ENCODE measurements around the gene TCF20. TPM values are rescaled to one million over a fixed set of nuclear protein-coding genes. Genes with fewer than 3 reads are reported as not detected.

Gene TCF20
- total RNA-seq, 3 donors from 2014 or later (not counting 1 experiment from before 2014, with no cell fraction given), result 57.8 to 70.8 (median 69.1) TPM

GRCh38 chr22:42286205-42286604 is 15.8 kb upstream of the TCF20 start:
- H3K4me3 Mint-ChIP-seq, result peak overlapping the region; percentile 45
- no peaks in the 10 kb centered on the region for H3K9me3 Mint-ChIP-seq
- no peaks in the 10 kb centered on the region for H3K36me3 Mint-ChIP-seq
- DNase-seq (peak in 1 of 2 donors; percentile 71), ATAC-seq (peak in 2 of 3 donors; percentile 32 to 43)
- H3K27me3 ChIP-seq (ENCODE audit: control insufficient read depth, insufficient read depth, low read length), result peaks cover 28% of the 10 kb centered on the region
- no peaks in the 10 kb centered on the region for H3K9me3 ChIP-seq (ENCODE audit: control insufficient read depth, insufficient read depth, low read length)
- no peak for TF ChIP-seq CTCF (IDR thresholded peaks at IDR 0.05)
- peaks cover 43% of the 10 kb centered on the region for H3K4me1 ChIP-seq (ENCODE audit: control insufficient read depth, insufficient read depth, low read length)
- intact Hi-C loops (cut with micrococcal nuclease), result no loop called here
- H3K27ac Mint-ChIP-seq, result peak overlapping the region in 1 of 2 donors; percentile 40
- peaks cover 15 to 33% of the 10 kb centered on the region in 2 donors for H3K4me1 Mint-ChIP-seq
- no peak overlapping the region for H3K27ac ChIP-seq (ENCODE audit: low read length)
- no peak overlapping the region for H3K4me3 ChIP-seq (ENCODE audit: low read length)
- no peaks in the 10 kb centered on the region for H3K36me3 ChIP-seq (ENCODE audit: control insufficient read depth, insufficient read depth, low read length)
- 75% methylated on average over 3 of the region's 3 CpGs for WGBS (ENCODE audit: insufficient coverage)
- H3K27me3 Mint-ChIP-seq (ENCODE audit: low read depth in 2 of 2), result peaks cover 16 to 24% of the 10 kb centered on the region in 2 donors

- no peaks in the 10 kb centered on the region for H3K9me3 Mint-ChIP-seq
- intact Hi-C loops (cut with micrococcal nuclease), result no loop called here
- ATAC-seq, result no peak
Measured at GRCh38 chr22:42285604-42286003, 15.2 kb upstream of the TCF20 start.

GRCh38 chr22:42284643-42285181 is 14.3 kb upstream of the TCF20 start:
- Histone ChIP-seq H3K9me3 (ENCODE audit: control insufficient read depth, insufficient read depth, low read length) (no peaks in the 10 kb centered on the region), H3K4me3 (ENCODE audit: low read length) (no peak overlapping the region), H3K36me3 (ENCODE audit: control insufficient read depth, insufficient read depth, low read length) (no peaks in the 10 kb centered on the region), H3K27ac (ENCODE audit: low read length) (no peak overlapping the region), H3K27me3 (ENCODE audit: control insufficient read depth, insufficient read depth, low read length) (peaks cover 31% of the 10 kb centered on the region), H3K4me1 (ENCODE audit: control insufficient read depth, insufficient read depth, low read length) (peaks cover 43% of the 10 kb centered on the region)
- no peaks in the 10 kb centered on the region for H3K36me3 Mint-ChIP-seq
- H3K9me3 Mint-ChIP-seq, result no peaks in the 10 kb centered on the region
- no peak for TF ChIP-seq CTCF (IDR thresholded peaks at IDR 0.05)
- intact Hi-C loops (cut with micrococcal nuclease), result no loop called here
- H3K27ac Mint-ChIP-seq, result no peak overlapping the region
- H3K4me3 Mint-ChIP-seq, result no peak overlapping the region
- H3K27me3 Mint-ChIP-seq (ENCODE audit: low read depth in 2 of 2), result peaks cover 18 to 30% of the 10 kb centered on the region in 2 donors
- WGBS (ENCODE audit: insufficient coverage), result 94% methylated on average over 14 of the region's 14 CpGs
- DNase-seq (no peak), ATAC-seq (no peak)
- peaks cover 15 to 33% of the 10 kb centered on the region in 2 donors for H3K4me1 Mint-ChIP-seq

More at GRCh38 chr22:42285604-42286003, 15.2 kb upstream of the TCF20 start:
- TF ChIP-seq CTCF (IDR thresholded peaks at IDR 0.05), result no peak
- Histone ChIP-seq H3K36me3 (ENCODE audit: control insufficient read depth, insufficient read depth, low read length) (no peaks in the 10 kb centered on the region), H3K27me3 (ENCODE audit: control insufficient read depth, insufficient read depth, low read length) (peaks cover 31% of the 10 kb centered on the region), H3K4me1 (ENCODE audit: control insufficient read depth, insufficient read depth, low read length) (peaks cover 43% of the 10 kb centered on the region), H3K9me3 (ENCODE audit: control insufficient read depth, insufficient read depth, low read length) (no peaks in the 10 kb centered on the region), H3K4me3 (ENCODE audit: low read length) (no peak overlapping the region), H3K27ac (ENCODE audit: low read length) (no peak overlapping the region)
- Mint-ChIP-seq H3K36me3 (no peaks in the 10 kb centered on the region), H3K4me1 (peaks cover 15 to 33% of the 10 kb centered on the region in 2 donors), H3K4me3 (peak overlapping the region; percentile 68), H3K27me3 (ENCODE audit: low read depth in 2 of 2) (peaks cover 18 to 26% of the 10 kb centered on the region in 2 donors), H3K27ac (peak overlapping the region in 1 of 2 donors; percentile 40)
- DNase-seq, result no peak
- 87% methylated on average over 4 of the region's 5 CpGs for WGBS (ENCODE audit: insufficient coverage)

- ATAC-seq (no peak), DNase-seq (no peak)
- Mint-ChIP-seq H3K27me3 (ENCODE audit: low read depth in 2 of 2) (peaks cover 18 to 30% of the 10 kb centered on the region in 2 donors), H3K36me3 (no peaks in the 10 kb centered on the region), H3K9me3 (no peaks in the 10 kb centered on the region), H3K4me1 (peaks cover 15 to 33% of the 10 kb centered on the region in 2 donors), H3K4me3 (peak overlapping the region; percentile 17), H3K27ac (peak overlapping the region in 1 of 2 donors; percentile 14)
- H3K4me3 ChIP-seq (ENCODE audit: low read length), result no peak overlapping the region
- no peak for TF ChIP-seq CTCF (IDR thresholded peaks at IDR 0.05)
- peaks cover 43% of the 10 kb centered on the region for H3K4me1 ChIP-seq (ENCODE audit: control insufficient read depth, insufficient read depth, low read length)
- WGBS (ENCODE audit: insufficient coverage), result 51% methylated on average over 7 of the region's 7 CpGs
- peaks cover 31% of the 10 kb centered on the region for H3K27me3 ChIP-seq (ENCODE audit: control insufficient read depth, insufficient read depth, low read length)
- H3K36me3 ChIP-seq (ENCODE audit: control insufficient read depth, insufficient read depth, low read length), result no peaks in the 10 kb centered on the region
- no peak overlapping the region for H3K27ac ChIP-seq (ENCODE audit: low read length)
- intact Hi-C loops (cut with micrococcal nuclease), result no loop called here
- no peaks in the 10 kb centered on the region for H3K9me3 ChIP-seq (ENCODE audit: control insufficient read depth, insufficient read depth, low read length)
Measured at GRCh38 chr22:42284202-42284591, 13.7 kb upstream of the TCF20 start.

Measured in natural killer cell (primary cell).